ENCODE results near the gene BAIAP3. TPM values are rescaled to one million over a fixed set of nuclear protein-coding genes. Genes with fewer than 3 reads are reported as not detected.

Gene BAIAP3
- total and polyA plus RNA-seq, 10 of the 15 experiments (the other 5 are each of a cell fraction or from before 2014, with no cell fraction given) = 0.03 to 0.56 (median 0.17) TPM; not detected in 3

DNA sequence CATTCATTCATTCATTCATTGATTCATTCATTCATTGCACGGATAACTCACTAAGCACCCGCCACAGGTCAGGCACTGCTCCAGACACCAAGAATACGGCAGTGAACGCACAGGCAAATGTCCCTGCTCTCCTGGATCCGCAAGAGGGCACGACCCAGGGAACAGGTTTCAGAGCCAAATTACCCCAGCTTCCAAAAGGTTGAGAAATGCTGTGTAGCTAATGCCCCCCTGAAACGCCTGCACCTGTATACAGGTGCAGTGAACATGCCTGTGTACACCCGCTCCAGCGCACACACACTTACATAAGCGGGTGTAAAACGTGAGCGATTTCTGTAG lies 33.6 kb upstream of the BAIAP3 start:
- no peak overlapping the region for H3K27ac ChIP-seq (ENCODE audit: control insufficient read depth, insufficient read depth)
- ChIA-PET POLR2A (no interaction called here), RAD21 (ENCODE audit: unreplicated experiment) (interaction anchor here (0.6 kb wide), 1 partner anchor 558 kb away, joined by 3 read pairs; no protein-coding TSS in a partner anchor), SMC1A (ENCODE audit: uncharacterized antibody, unreplicated experiment) (no interaction called here), CTCF (interaction anchor here (1.1 to 1.7 kb wide), 2 partner anchors 9 to 160 kb away, joined by 3 to 7 read pairs; no protein-coding TSS in a partner anchor)
- H3K79me2 ChIP-seq (ENCODE audit: control insufficient read depth, insufficient read depth, low read length) = no peaks in the 10 kb centered on the region
- no peak for FAIRE-seq
- peaks cover 10% of the 10 kb centered on the region for H3K4me1 ChIP-seq (ENCODE audit: control insufficient read depth, insufficient read depth, low read length)
- intact Hi-C loops (cut with micrococcal nuclease; ENCODE audit: unreplicated experiment) = no loop called here
- no peak overlapping the region for H3K4me2 ChIP-seq (ENCODE audit: control insufficient read depth, insufficient read depth)
- DNase-seq (ENCODE audit: low read depth, low spot score) = no peak
- H2AFZ ChIP-seq (ENCODE audit: control insufficient read depth, low read depth, low read length) = no peak overlapping the region
- H3K4me3 ChIP-seq = no peak overlapping the region
- no peaks in the 10 kb centered on the region for H3K9me3 ChIP-seq (replicated peaks; ENCODE audit: control insufficient read depth, insufficient read depth, low read length)
- no peaks in the 10 kb centered on the region for H4K20me1 ChIP-seq (ENCODE audit: control insufficient read depth, insufficient read depth)
- ATAC-seq = no peak
- WGBS (ENCODE audit: insufficient coverage, insufficient replicate concordance, low lambda C conversion rate, missing lambda C conversion rate) = 59% methylated on average over 12 of the region's 12 CpGs
- in situ Hi-C loops (cut with MboI) = no loop called here
- no TSS peak for BruUV-seq (replicated peaks)
- no peaks in the 10 kb centered on the region for H3K27me3 ChIP-seq (replicated peaks in 1 of 2; ENCODE audit: control insufficient read depth in 2 of 2, insufficient read depth in 2 of 2, low read length in 1 of 2)
- TF ChIP-seq, protein P1, sequence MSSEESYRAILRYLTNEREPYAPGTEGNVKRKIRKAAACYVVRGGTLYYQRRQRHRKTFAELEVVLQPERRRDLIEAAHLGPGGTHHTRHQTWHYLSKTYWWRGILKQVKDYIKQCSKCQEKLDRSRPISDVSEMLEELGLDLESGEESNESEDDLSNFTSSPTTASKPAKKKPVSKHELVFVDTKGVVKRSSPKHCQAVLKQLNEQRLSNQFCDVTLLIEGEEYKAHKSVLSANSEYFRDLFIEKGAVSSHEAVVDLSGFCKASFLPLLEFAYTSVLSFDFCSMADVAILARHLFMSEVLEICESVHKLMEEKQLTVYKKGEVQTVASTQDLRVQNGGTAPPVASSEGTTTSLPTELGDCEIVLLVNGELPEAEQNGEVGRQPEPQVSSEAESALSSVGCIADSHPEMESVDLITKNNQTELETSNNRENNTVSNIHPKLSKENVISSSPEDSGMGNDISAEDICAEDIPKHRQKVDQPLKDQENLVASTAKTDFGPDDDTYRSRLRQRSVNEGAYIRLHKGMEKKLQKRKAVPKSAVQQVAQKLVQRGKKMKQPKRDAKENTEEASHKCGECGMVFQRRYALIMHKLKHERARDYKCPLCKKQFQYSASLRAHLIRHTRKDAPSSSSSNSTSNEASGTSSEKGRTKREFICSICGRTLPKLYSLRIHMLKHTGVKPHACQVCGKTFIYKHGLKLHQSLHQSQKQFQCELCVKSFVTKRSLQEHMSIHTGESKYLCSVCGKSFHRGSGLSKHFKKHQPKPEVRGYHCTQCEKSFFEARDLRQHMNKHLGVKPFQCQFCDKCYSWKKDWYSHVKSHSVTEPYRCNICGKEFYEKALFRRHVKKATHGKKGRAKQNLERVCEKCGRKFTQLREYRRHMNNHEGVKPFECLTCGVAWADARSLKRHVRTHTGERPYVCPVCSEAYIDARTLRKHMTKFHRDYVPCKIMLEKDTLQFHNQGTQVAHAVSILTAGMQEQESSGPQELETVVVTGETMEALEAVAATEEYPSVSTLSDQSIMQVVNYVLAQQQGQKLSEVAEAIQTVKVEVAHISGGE (CRISPR knock-in tag; IDR thresholded peaks at IDR 0.05) = no peak
- no peak for TF ChIP-seq CHD2 (IDR thresholded peaks at IDR 0.05; ENCODE audit: borderline replicate concordance, low read depth, low read length)
- TF ChIP-seq ZNF24 (IDR thresholded peaks at IDR 0.05) = peak; percentile 87; the same call in 1 of the 2 replicates
- no peak overlapping the region for H3K9ac ChIP-seq (ENCODE audit: control insufficient read depth, insufficient read depth, low read length)
- no peaks in the 10 kb centered on the region for H3K36me3 ChIP-seq (ENCODE audit: control insufficient read depth in 2 of 2, insufficient read depth in 2 of 2, low read length in 1 of 2)
